ENCODE measurements around the gene OSBP. TPM values are rescaled to one million over a fixed set of nuclear protein-coding genes. Genes with fewer than 3 reads are reported as not detected.

OSBP gene
- total and polyA plus RNA-seq, 2 experiments from 2014 or later, result 11.0 to 39.3 TPM

DNA sequence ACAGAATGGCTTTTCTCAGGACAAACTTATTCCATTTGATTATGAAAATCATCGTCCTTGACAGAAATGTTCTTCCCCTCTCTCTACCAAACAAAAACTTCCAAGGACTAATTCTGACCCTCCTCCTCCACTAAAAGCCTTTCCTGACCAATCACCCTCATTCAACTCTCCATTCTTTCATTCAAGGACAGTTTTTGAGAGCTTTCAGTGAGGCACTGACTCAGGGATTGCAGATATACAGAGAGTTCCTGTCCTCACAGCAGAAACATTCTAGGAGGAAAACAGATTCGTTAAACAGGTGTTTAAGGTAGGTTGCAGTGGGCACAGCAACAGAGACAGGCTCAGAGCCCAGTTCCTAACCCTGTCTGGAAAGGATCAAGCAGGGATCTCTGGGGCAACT lies 62.7 kb downstream of the OSBP start (continued):
- TF ChIP-seq, protein P1, sequence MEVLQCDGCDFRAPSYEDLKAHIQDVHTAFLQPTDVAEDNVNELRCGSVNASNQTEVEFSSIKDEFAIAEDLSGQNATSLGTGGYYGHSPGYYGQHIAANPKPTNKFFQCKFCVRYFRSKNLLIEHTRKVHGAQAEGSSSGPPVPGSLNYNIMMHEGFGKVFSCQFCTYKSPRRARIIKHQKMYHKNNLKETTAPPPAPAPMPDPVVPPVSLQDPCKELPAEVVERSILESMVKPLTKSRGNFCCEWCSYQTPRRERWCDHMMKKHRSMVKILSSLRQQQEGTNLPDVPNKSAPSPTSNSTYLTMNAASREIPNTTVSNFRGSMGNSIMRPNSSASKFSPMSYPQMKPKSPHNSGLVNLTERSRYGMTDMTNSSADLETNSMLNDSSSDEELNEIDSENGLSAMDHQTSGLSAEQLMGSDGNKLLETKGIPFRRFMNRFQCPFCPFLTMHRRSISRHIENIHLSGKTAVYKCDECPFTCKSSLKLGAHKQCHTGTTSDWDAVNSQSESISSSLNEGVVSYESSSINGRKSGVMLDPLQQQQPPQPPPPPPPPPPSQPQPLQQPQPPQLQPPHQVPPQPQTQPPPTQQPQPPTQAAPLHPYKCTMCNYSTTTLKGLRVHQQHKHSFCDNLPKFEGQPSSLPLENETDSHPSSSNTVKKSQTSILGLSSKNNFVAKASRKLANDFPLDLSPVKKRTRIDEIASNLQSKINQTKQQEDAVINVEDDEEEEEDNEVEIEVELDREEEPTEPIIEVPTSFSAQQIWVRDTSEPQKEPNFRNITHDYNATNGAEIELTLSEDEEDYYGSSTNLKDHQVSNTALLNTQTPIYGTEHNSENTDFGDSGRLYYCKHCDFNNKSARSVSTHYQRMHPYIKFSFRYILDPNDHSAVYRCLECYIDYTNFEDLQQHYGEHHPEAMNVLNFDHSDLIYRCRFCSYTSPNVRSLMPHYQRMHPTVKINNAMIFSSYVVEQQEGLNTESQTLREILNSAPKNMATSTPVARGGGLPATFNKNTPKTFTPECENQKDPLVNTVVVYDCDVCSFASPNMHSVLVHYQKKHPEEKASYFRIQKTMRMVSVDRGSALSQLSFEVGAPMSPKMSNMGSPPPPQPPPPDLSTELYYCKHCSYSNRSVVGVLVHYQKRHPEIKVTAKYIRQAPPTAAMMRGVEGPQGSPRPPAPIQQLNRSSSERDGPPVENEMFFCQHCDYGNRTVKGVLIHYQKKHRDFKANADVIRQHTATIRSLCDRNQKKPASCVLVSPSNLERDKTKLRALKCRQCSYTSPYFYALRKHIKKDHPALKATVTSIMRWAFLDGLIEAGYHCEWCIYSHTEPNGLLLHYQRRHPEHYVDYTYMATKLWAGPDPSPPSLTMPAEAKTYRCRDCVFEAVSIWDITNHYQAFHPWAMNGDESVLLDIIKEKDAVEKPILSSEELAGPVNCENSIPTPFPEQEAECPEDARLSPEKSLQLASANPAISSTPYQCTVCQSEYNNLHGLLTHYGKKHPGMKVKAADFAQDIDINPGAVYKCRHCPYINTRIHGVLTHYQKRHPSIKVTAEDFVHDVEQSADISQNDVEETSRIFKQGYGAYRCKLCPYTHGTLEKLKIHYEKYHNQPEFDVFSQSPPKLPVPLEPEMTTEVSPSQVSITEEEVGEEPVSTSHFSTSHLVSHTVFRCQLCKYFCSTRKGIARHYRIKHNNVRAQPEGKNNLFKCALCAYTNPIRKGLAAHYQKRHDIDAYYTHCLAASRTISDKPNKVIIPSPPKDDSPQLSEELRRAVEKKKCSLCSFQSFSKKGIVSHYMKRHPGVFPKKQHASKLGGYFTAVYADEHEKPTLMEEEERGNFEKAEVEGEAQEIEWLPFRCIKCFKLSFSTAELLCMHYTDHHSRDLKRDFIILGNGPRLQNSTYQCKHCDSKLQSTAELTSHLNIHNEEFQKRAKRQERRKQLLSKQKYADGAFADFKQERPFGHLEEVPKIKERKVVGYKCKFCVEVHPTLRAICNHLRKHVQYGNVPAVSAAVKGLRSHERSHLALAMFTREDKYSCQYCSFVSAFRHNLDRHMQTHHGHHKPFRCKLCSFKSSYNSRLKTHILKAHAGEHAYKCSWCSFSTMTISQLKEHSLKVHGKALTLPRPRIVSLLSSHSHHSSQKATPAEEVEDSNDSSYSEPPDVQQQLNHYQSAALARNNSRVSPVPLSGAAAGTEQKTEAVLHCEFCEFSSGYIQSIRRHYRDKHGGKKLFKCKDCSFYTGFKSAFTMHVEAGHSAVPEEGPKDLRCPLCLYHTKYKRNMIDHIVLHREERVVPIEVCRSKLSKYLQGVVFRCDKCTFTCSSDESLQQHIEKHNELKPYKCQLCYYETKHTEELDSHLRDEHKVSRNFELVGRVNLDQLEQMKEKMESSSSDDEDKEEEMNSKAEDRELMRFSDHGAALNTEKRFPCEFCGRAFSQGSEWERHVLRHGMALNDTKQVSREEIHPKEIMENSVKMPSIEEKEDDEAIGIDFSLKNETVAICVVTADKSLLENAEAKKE (CRISPR knock-in tag; IDR thresholded peaks at IDR 0.05), result no peak
- TF ChIP-seq EZH2 (IDR thresholded peaks at IDR 0.05; ENCODE audit: low read depth, unreplicated experiment) (no peak), POLR2AphosphoS5 (IDR thresholded peaks at IDR 0.05; ENCODE audit: low read depth) (no peak), ZNF331 (CRISPR knock-in tag; IDR thresholded peaks at IDR 0.05; ENCODE audit: low read depth) (no peak), NANOG (IDR thresholded peaks at IDR 0.05; ENCODE audit: borderline replicate concordance) (no peak), CREB1 (CRISPR knock-in tag; IDR thresholded peaks at IDR 0.05; ENCODE audit: low read depth) (no peak), ZNF114 (CRISPR knock-in tag; IDR thresholded peaks at IDR 0.05) (no peak), JUNB (IDR thresholded peaks at IDR 0.05; ENCODE audit: unreplicated experiment) (no peak), EZH2phosphoT487 (IDR thresholded peaks at IDR 0.05; ENCODE audit: unreplicated experiment) (no peak)
